NCI-H82 (cell line): ENCODE data around the gene LAMP1.
A peak's percentile ranks its signal among the peaks of the same experiment; 100 is the strongest.
"Not testable (repeated sequence)": the region's sequence is repeated elsewhere in the genome, so short reads cannot be mapped to it uniquely, and the experiment has no call there.

Source experiments
- DNase-seq: peaks from one replicate; lab custom pipeline; 2025; lab: John Stamatoyannopoulos, UW

LAMP1 gene

GRCh38 chr13:113297370-113298042, 467 bp downstream of the LAMP1 start:
- no peak for DNase-seq

- peak; percentile 62 for DNase-seq
Measured at GRCh38 chr13:113298043-113298945, 1.3 kb downstream of the LAMP1 start.

- DNase-seq: no peak
Measured at GRCh38 chr13:113299951-113300350, 2.9 kb downstream of the LAMP1 start.

GRCh38 chr13:113302986-113303385, 5.9 kb downstream of the LAMP1 start:
- DNase-seq: no peak

GRCh38 chr13:113304121-113304520, 7.1 kb downstream of the LAMP1 start:
- no peak for DNase-seq

- DNase-seq: no peak
Measured at GRCh38 chr13:113305208-113305607, 8.2 kb downstream of the LAMP1 start.

GRCh38 chr13:113307491-113307890, 10.5 kb downstream of the LAMP1 start:
- no peak for DNase-seq

- DNase-seq: no peak
Measured at GRCh38 chr13:113309473-113309872, 12.4 kb downstream of the LAMP1 start.

- DNase-seq: not testable (repeated sequence)
Measured at GRCh38 chr13:113314112-113314511, 17.1 kb downstream of the LAMP1 start.

- DNase-seq: not testable (repeated sequence)
Measured at GRCh38 chr13:113314895-113315470, 17.9 kb downstream of the LAMP1 start.

- DNase-seq: no peak
Measured at GRCh38 chr13:113315992-113316391, 19.0 kb downstream of the LAMP1 start.

GRCh38 chr13:113317031-113317430, 20.0 kb downstream of the LAMP1 start:
- DNase-seq: no peak

- no peak for DNase-seq
Measured at GRCh38 chr13:113318956-113319355, 21.9 kb downstream of the LAMP1 start.

GRCh38 chr13:113319371-113319770, 22.3 kb downstream of the LAMP1 start:
- no peak for DNase-seq

- no peak for DNase-seq
Measured at GRCh38 chr13:113320226-113320875, 23.3 kb downstream of the LAMP1 start.

GRCh38 chr13:113321546-113321945, 24.5 kb downstream of the LAMP1 start:
- DNase-seq: no peak

GRCh38 chr13:113322043-113322461, 25.0 kb downstream of the LAMP1 start:
- DNase-seq: no peak

- DNase-seq: no peak
Measured at GRCh38 chr13:113322890-113323651, 26.0 kb downstream of the LAMP1 start.

GRCh38 chr13:113323869-113324268, 26.8 kb downstream of the LAMP1 start:
- DNase-seq: no peak

- DNase-seq: no peak
Measured at GRCh38 chr13:113324398-113324797, 27.4 kb downstream of the LAMP1 start.

GRCh38 chr13:113325779-113326178, 28.7 kb downstream of the LAMP1 start:
- DNase-seq: no peak

GRCh38 chr13:113327391-113327765, 30.3 kb downstream of the LAMP1 start:
- DNase-seq: peak; percentile 60
